Measurements from ENCODE around the gene TSKS.

DNA sequence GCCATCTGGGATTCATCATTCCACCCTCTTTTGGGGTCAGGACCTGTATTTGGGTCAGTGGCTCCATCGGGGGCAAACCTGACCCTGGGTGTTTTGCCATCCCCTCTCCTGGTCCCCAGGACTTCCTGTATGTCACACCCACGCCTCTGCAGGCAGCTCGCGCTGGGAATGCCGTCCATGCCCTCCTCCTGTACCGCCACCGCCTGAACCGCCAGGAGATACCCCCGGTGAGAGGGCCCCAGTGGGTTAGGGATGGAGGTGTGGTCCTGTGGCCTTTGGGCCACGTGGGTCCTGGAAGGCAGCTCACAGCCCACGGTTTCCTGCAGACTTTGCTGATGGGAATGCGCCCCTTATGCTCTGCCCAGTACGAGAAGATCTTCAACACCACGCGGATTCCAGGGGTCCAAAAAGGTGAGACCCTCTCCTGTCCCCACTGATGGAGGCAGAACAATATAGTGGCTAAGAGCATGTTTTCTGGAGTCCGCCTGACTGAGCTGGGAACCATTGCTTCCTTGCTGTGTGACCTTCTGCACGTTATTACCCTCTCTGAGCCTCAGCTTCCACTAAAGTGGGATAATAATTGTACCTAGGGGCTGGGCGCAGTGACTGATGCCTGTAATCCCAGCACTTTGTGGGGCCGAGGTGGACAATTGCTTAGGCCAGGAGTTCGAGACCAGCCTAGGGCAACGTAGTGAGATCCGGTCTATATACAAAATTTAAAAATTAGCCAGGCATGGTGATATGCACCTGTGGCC, 58.0 kb downstream of the TSKS start:
- TF ChIP-seq, protein P1, sequence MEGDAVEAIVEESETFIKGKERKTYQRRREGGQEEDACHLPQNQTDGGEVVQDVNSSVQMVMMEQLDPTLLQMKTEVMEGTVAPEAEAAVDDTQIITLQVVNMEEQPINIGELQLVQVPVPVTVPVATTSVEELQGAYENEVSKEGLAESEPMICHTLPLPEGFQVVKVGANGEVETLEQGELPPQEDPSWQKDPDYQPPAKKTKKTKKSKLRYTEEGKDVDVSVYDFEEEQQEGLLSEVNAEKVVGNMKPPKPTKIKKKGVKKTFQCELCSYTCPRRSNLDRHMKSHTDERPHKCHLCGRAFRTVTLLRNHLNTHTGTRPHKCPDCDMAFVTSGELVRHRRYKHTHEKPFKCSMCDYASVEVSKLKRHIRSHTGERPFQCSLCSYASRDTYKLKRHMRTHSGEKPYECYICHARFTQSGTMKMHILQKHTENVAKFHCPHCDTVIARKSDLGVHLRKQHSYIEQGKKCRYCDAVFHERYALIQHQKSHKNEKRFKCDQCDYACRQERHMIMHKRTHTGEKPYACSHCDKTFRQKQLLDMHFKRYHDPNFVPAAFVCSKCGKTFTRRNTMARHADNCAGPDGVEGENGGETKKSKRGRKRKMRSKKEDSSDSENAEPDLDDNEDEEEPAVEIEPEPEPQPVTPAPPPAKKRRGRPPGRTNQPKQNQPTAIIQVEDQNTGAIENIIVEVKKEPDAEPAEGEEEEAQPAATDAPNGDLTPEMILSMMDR (IDR thresholded peaks at IDR 0.05; ENCODE audit: insufficient read depth, low read depth, low read length), result no peak
- no peak for TF ChIP-seq EZH2 (IDR thresholded peaks at IDR 0.05; ENCODE audit: insufficient read depth, low read length)

All from astrocyte (in vitro differentiated cells and primary cell).